HG02938 (cell line): Measurements from ENCODE around the gene STK11.
"Not testable (repeated sequence)": the region's sequence is repeated elsewhere in the genome, so short reads cannot be mapped to it uniquely, and the experiment has no call there.

ENCODE experiments used
- ATAC-seq: cut with Tn5 transposase; IDR thresholded peaks from one replicate; pipeline ENCODE4 v1.9.1; 2021; ENCODE audit warnings: mild to moderate bottlenecking, moderate library complexity; ENCODE audit not compliant: unreplicated experiment

Gene STK11

GRCh38 chr19:1236576-1236975 lies 31.0 kb downstream of the STK11 start:
- no peak for ATAC-seq

GRCh38 chr19:1237027-1237659 lies 31.6 kb downstream of the STK11 start:
- ATAC-seq = no peak

- no peak for ATAC-seq
Observed at GRCh38 chr19:1237754-1238368, 32.3 kb downstream of the STK11 start, which contains the start of gene CBARP. CBARP (minus strand) TSS chr19:1238005; CDS start chr19:1236100, 1,905 bp downstream.

GRCh38 chr19:1238369-1239303 lies 33.1 kb downstream of the STK11 start:
- no peak for ATAC-seq

GRCh38 chr19:1239420-1239795 lies 33.8 kb downstream of the STK11 start:
- ATAC-seq = no peak

- no peak for ATAC-seq
Observed at GRCh38 chr19:1239796-1240737, 34.5 kb downstream of the STK11 start.

- ATAC-seq = no peak
Observed at GRCh38 chr19:1240925-1241324, 35.3 kb downstream of the STK11 start.

- ATAC-seq = peak; percentile 53
Observed at GRCh38 chr19:1241417-1242095, 36.0 kb downstream of the STK11 start, which contains the start of gene ATP5F1D. ATP5F1D (plus strand) TSS chr19:1241751; CDS start chr19:1241851, 100 bp downstream.

GRCh38 chr19:1243768-1244692 lies 38.5 kb downstream of the STK11 start:
- ATAC-seq = no peak

GRCh38 chr19:1244693-1245451 lies 39.3 kb downstream of the STK11 start:
- ATAC-seq = no peak

GRCh38 chr19:1245494-1246264 lies 40.1 kb downstream of the STK11 start:
- no peak for ATAC-seq

- ATAC-seq = not testable (repeated sequence)
Observed at GRCh38 chr19:1246265-1247087, 40.9 kb downstream of the STK11 start.

- no peak for ATAC-seq
Observed at GRCh38 chr19:1247748-1248138, 42.2 kb downstream of the STK11 start.

GRCh38 chr19:1248139-1248785 lies 42.7 kb downstream of the STK11 start, which contains the start of gene MIDN:
MIDN (plus strand) TSS chr19:1248583; CDS start chr19:1250297, 1,714 bp downstream.
- peak; percentile 3 for ATAC-seq

- ATAC-seq = peak; percentile 25
Observed at GRCh38 chr19:1248786-1249297, 43.3 kb downstream of the STK11 start.
